GM12874 (cell line): ENCODE data around the gene CALCOCO2.

Experiments used
- TF ChIP-seq, protein P1 (sequence below): IDR thresholded peaks from 2 replicates; pipeline ENCODE4 v1.5.1; 2011; ENCODE audit warnings: low read depth, mild to moderate bottlenecking, control low read depth, low read length, moderate library complexity; ENCODE audit not compliant: insufficient read depth

The CALCOCO2 gene

GRCh38 chr17:48873209-48873608, 42.4 kb downstream of the CALCOCO2 start:
- TF ChIP-seq, protein P1, sequence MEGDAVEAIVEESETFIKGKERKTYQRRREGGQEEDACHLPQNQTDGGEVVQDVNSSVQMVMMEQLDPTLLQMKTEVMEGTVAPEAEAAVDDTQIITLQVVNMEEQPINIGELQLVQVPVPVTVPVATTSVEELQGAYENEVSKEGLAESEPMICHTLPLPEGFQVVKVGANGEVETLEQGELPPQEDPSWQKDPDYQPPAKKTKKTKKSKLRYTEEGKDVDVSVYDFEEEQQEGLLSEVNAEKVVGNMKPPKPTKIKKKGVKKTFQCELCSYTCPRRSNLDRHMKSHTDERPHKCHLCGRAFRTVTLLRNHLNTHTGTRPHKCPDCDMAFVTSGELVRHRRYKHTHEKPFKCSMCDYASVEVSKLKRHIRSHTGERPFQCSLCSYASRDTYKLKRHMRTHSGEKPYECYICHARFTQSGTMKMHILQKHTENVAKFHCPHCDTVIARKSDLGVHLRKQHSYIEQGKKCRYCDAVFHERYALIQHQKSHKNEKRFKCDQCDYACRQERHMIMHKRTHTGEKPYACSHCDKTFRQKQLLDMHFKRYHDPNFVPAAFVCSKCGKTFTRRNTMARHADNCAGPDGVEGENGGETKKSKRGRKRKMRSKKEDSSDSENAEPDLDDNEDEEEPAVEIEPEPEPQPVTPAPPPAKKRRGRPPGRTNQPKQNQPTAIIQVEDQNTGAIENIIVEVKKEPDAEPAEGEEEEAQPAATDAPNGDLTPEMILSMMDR: no peak

GRCh38 chr17:48873696-48874443, 43.0 kb downstream of the CALCOCO2 start:
- TF ChIP-seq, protein P1: no peak

- TF ChIP-seq, protein P1: peak; percentile 90
These were observed 48.4 kb downstream of the CALCOCO2 start for GRCh38 chr17:48878920-48879898.

GRCh38 chr17:48882272-48882671, 51.4 kb downstream of the CALCOCO2 start:
- TF ChIP-seq, protein P1: no peak

DNA sequence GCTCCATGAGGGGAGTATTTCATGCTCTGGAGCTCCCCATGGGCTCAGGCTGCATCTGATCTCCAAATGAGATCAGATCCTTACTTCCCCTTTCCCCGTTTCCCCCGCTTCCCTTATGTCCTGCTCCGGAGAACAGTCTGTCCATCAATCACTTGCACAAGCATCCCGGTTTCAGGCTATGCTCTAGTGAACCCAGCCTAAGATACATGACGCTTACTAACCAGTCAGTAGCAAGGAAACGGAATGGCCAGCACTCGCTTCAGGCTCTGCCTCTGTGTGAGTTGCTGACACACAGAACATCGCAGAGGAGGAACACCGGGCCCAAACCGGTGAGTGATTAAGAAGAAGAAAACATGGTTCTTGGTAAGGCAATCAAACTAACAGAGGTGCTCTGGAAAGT, 52.3 kb downstream of the CALCOCO2 start:
- TF ChIP-seq, protein P1: no peak

DNA sequence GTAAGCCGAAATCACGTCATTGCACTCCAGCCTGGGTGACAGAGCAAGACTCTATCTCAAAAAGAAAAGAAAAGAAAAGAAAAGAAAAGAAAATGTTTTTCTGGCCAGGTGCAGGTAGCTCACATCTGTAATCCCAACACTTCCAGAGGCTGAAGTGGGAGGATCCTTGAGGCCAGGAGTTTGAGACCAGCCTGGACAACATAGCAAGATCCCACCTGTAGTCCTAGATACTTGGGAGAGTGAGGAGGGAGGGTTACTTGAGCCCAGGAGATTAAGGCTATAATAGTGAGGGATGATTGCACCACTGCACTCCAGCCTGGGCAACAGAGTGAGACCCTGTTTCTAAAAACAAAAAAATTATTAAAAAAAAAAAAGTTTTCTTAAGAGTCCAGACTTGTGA, 59.3 kb downstream of the CALCOCO2 start:
- TF ChIP-seq, protein P1: no peak

DNA sequence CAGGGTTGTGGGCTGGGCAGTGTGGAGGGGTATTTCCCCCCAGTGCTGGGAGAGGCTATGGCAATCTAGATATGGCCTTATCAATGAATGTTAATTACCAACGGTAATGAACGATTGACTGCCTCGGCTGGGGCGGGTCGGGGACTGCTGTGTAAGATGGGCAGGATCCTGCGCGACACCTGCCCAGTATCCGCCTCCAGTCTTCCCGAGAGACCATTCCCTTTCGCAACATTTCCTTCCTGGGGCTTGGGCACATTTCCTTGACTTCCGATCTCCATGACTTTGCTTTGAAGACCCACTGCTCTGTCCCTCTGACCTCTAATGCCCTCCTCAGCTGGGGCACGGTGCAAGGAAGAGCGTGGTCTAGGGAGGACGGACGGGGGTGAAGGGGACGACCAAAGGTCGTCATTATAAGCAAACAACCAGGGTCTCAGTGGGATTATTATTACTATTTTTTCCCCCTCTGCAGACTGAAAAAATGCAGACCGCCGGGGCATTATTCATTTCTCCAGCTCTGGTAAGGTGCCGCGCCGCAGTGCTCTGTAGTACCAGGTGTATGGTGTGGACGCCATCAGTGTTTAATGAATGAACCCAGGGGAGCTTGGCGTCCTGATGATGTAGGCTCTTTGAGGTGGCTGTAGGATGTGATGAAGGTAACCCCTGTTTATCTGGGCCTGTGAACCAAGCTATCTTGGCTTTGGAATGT, 62.3 kb downstream of the CALCOCO2 start:
- TF ChIP-seq, protein P1: no peak
